HG02938 (cell line): ENCODE results near the gene CCM2L.

ENCODE experiments used
- ATAC-seq: cut with Tn5 transposase; IDR thresholded peaks from one replicate; pipeline ENCODE4 v1.9.1; 2021; ENCODE audit warnings: mild to moderate bottlenecking, moderate library complexity; ENCODE audit not compliant: unreplicated experiment

The CCM2L gene

DNA sequence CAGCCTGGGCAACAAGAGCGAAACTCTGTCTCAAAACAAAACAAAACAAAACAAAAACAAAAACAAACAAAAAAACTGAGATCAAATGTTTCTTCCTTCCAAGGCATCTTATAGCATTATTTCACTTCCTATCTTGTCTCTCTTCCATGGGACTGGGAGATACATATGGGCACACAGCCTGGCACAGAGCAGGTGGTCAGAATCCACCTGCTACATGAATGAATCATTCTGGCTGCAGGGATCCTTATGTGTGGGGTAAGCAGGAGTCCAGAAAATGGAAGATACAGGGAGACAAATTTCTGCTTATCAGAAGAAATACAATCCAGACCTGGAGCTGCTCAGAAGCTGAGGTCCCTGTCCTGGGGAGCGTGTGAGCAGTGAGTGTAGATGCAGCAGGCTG lies 18.2 kb upstream of the CCM2L start:
- ATAC-seq, result no peak

DNA sequence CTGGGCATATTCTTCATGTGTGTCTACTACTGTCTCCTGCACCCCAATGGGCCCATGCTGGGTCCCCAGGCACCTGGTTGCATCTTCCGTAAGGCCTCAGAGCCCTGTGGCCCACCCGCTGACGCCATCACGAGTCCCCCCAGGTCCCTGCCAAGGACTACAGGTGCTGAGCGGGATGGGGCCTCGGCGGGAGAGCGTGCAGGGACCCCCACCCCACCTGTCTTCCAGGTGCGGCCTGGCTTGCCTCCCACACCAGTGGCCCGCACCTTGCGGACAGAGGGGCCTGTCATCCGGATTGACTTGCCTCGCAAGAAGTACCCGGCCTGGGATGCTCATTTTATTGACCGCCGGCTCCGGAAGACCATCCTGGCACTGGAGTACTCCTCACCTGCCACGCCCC lies 13.2 kb upstream of the CCM2L start:
- ATAC-seq, result no peak

DNA sequence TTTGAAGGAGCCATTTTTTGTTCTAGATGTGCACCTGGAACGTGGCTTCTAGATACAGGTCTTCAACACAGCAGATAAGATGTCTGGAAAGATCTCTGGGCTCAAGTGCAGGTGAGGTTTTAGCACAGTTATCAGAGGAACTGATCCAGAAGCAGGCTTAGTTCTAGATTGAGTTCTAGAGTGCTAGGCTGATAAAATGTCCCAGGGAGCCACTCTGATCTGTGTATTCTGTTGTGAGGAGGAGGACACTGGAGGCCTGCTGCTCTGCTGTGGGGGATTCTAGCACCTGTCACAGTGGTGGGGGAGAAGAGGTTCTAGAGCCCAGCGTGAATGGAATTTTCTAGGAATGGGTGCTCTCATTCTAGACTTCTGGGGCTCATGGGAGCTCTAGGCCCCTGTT lies 12.0 kb upstream of the CCM2L start:
- no peak for ATAC-seq

DNA sequence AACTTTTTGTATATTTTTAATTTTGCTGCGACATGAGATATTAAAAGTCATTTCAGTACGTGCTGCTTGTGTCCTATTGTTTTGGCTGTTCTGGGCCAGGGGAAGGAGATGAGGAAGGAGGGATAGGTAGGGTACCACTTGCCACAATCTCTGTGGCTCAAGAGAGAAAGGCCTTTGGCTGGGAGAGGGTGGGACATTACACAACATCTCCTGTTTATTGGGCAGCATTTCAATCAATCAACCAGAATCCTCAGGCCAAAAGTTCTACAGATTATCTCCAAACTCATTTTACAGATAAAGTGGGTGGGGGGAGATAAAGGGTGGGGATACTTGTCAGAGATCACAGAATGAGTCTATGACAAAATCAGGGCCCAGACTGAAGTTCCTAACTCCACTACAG lies 6.9 kb upstream of the CCM2L start:
- no peak for ATAC-seq

DNA sequence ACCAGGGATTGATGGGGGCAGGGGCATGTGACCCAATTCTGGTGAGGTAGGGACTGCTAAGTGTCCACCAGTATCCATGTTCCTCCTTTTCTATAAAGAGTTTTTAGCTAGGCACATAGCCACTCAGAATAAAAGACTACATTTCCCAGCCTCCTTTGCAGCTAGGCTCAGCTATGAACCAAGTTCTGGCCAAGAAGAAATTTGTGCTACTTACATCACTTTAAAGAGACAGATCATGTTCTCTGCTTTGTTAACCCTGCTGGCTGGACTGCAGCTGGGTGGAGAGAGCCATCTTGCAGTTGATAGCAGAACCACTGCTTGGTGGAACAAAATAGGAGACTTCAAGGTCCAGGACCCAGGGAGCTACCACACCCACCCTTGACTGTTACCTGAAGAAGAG lies 5.3 kb upstream of the CCM2L start:
- ATAC-seq, result no peak

DNA sequence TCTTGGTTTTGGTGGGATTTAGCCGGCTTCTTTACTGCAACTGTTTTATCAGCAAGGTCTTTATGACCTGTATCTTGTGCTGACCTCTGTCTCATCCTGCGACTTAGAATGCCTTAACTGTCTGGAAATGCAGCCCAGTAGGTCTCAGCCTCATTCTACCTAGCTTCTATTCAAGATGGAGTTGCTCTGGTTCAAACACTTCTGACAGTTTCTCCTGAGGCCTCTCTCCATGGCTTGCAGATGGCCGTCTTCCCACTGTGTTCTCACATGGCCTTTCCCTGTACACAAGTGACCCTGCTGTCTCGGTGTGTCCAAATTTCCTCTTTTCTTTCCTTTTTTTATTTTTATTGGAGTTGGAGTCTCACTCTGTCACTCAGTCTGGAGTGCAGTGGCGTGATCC lies 4.2 kb upstream of the CCM2L start:
- ATAC-seq, result no peak

DNA sequence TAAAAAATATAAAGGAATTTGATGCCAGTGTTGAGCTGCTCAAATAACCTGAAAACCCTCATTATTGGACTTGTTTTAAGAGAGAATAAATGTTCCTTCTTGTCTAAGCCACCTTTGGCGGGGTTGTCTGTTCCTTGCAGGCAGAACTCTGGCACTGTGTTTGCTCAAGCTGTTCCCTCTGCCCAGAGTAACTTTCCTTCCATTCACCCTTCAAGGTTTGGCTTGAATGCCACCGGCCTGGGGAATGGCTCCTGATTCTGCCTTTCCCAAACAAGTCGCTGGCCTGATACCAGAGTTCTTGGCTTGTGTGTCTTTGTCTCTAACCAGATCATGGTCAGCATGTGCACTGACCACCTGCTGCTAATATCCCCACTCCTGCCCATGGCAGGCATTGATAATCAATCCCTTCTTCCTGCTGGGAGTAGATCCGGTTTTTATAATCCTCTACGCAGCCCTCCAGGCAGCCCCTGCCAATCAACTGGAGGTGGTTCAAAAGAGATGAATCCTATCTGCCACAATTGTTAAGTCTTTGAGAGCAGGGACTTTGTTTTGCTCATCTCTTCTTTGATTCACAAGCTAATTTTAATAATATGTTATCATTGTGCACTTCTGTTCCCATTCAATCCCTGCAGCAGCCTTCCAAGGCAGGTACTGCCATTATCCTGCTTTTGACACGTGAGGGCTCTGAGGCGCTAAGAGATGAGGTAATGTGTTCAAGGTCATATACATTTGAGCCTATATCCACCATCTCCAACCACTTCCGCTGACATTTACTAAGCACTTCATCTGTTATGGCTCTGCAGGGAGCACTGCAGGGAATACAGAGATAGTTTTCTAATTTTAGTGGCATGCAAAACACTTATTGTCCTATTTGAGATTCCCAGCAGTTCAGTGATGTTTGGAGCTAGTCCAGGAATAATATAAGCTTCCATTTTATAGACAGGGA lies 3.1 kb upstream of the CCM2L start:
- ATAC-seq, result no peak

DNA sequence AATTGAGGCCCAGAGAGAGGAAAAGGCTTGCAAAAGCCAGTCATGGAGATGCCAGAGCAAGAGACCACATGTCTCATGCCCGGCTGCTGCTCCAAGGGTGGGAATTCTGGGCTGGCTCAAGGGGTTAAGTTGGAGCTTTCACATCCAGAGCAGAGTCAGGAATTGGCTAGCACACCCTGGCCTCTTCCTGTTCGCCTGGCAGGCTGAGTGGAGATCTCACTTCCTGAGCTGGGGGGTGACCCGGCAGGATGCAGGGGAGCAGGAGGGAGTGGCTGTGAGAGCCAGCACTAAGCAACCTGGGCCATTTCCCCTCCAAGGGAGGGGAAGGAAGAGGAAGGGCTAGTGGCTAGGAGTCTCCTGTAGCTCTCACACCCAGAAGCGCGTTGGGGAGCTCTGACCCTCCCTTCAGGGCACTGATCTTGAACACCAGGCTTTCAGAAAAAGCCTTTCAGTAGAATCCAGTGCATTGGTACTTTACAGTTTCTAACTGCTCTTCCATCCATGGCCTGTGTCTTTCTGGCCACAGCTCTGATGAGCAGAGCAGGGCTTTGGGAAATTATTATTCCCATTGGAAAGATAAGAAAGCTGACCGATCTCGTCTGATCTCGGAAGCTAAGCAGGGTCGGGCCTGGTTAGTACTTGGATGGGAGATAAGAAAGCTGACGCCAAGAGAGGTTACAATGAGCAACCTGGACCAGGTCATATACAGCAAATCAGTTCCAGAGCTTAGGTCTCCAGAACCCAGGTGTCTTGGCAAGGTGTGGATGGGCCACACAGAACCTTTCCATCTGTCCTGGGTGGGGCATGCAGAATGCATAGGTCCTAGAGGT lies 2.2 kb upstream of the CCM2L start:
- no peak for ATAC-seq

DNA sequence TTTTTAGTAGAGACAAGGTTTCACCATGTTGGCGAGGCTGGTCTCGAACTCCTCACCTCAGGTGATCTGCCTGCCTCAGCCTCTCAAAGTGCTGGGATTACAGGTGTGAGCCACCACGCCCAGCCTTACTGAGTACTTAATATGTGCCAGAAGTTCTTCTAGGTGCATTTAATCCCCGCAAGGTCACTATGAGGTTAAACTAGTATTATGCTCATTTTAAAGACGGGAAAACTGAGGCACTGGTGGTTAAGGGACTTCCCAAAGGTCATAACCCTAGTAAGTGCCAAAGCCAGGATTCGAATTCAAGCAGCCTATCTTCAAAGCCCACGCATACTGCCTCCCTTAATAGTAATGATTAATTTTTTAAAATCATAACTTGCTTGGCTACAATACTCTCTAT lies 674 bp upstream of the CCM2L start:
- ATAC-seq, result no peak

DNA sequence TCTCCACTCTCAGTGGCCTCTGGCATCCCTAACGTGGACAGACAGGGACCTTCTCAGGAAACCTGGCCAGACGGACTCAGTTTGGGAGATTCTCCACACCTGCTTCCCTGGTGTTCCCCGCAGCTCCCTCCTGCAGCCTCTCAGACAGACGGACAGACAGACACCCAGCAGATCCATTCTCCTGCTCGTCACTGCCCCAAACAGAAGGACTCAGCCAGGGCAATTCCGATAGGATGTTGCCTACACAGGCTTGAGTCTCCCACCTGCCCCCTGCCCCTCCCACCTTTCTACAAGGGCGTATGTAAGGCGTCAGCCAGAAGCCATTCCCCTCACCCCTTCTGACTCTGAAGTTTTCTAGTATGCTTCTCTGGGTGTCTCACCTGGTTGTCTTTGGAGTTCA lies 428 bp downstream of the CCM2L start:
- no peak for ATAC-seq

DNA sequence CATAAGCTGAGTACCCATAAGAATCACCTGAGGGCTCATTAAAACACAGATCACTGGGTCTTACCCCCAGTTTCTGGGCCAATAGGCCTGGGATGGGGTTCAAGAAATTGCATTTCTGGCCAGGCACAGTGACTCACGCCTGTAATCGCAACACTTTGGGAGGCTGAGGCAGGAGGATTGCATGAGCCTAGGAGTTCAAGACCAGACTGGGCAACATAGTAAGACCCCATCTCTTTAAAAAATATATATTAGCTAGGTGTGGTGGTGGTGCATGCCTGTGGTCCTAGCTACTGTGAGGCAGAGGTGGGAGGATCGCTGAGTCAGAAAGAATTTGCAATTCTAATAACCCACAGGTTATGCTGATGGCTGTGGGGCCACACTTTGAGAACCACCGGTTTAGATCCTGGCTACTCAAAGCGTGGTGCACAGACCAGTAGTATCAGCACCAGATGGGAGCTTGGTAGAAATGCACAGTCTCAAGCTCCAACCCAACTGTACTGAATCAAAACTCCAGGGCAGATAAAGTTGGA lies 2.0 kb downstream of the CCM2L start:
- no peak for ATAC-seq

DNA sequence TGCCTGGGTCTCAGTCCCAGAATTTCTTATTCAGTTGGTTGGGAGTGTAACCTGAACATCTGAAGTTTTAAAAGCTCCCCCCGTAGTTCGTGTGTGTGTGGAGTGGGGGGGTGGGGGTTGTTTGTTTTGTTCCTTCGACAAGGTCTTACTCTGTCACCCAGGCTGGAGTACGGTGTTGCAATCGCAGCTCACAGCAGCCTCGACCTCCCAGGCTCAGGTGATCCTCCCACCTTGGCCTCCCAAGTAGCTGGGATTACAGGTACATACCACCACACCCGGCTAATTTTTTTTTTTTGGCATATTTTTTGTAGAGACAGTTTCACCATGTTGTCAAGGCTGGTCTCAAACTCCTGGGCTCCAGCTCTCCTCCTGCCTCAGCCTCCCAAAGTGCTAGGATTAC lies 3.1 kb downstream of the CCM2L start:
- ATAC-seq, result no peak

DNA sequence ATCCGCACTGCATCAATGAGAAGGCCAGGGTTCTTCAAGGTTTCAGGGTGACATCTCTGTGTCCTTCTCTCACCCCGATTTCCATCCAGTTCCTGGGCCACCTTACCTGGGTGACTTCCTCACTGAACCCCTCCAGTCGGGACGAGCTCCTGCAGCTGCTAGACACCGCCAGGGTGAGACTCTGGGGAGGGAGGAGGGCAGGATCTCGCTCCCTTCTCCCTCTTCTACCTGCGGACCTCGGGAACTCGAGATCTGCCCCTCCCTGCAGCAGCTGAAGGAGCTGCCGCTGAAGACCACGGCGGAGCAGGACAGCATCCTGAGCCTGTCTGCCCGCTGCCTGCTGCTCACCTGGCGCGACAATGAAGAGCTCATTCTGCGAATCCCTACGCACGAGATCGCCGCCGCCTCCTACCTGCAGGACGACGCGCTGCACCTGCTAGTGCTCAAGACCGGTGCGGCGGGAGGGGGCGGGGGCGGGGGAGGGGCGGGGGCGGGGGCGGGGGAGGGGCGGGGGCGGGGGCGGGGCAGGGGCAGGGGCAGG lies 7.5 kb downstream of the CCM2L start:
- no peak for ATAC-seq

DNA sequence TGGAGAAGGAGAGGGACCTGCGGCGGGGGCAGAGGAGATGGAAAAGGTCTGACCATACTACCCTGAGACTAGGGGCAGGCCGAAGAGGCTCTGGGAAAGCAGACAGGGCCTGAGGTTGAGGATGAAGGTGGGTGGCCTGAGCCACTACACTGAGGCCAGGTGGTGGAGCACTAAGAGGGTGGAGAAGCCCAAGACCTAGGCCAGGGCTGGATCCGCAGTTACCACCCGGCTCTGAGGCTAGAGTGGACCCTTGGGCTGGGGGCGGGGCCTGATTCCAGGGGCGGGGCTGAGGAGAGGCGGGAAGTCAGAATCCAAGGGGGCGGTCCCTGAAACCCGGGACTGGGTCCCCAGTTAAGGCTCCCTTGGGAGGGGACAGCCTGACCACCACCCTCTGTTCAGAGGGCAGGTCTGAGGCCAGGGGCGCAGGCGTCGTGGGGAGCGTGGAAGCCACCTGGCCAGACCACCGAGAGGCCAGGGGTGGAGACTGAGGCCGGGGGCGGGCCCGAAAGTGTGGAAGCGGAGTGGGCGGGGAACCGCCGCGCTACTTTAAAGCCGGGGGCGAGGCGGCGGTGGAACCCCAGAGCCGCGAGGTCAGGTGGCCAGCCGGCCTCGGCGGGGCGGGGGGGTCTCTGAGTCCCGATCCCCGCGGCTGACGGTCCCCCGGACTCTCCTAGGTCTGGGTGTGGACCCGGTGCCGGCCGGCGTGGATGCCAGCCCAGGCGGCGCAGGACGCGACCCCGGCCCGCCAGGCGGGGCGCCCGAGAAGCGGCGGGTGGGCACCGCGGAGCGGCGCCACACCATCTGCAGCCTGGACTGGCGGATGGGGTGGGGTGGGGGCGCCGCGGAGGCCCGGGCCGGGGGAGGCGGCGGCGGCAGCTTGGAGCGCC lies 8.3 kb downstream of the CCM2L start:
- ATAC-seq, result no peak

DNA sequence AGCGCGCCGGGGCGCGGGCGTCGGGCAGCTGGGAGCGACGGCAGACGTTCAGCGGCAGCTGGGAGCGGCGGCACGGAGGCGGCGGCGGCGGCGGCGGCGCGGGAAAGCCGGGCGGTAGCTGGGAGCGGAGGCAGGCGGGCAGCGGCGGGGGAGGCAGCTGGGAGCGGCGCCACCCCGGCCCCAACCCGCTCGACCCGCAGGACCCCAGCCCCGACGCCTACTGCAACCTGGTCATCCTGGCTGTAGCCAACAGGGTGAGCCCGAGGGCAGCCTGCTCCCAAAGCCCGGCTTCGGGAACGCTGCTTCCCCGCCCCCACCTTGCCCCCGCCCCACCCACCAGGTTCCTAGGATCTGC lies 8.9 kb downstream of the CCM2L start:
- ATAC-seq, result no peak

DNA sequence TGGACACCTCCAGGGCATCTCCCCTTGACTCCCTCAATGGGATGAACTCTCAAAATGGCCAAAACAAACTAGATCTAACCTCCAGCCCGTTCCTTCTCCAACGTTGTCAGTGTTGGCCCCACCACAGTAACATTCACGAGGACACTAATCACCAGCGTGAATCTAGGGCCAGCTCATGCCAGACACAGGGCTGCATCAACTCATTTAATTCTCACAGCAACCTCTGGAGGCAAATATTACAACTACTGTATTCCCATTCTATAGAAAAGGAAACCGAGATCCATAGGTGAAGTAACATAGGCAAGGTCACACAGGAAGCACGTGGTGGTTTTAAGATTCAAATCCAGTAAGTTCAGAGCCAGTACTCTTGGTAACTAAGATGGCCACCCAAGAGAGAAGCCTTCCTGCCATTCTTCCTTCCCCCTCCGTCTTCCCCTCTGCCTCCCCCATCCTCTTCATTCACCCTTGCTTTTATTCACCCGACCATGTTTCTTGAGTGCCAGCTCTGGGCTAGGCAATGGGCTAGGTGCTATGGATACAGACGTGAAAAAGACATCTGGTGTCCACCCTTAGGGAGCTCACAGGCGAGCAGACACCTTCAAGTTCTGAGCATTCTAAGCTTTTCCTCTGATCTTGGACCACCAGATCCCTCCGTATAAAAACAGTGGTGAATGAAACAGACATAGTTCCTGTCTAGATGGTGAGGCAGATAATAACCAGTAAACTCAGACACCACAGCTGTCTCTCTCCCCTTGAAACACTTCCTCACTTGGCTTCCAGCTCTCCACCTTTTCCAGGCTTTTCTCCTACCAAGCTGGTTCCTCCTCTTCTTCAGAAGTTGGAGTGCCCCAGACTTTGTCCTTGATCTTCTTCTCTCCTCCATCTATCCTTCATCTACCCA lies 9.6 kb downstream of the CCM2L start:
- ATAC-seq, result no peak

DNA sequence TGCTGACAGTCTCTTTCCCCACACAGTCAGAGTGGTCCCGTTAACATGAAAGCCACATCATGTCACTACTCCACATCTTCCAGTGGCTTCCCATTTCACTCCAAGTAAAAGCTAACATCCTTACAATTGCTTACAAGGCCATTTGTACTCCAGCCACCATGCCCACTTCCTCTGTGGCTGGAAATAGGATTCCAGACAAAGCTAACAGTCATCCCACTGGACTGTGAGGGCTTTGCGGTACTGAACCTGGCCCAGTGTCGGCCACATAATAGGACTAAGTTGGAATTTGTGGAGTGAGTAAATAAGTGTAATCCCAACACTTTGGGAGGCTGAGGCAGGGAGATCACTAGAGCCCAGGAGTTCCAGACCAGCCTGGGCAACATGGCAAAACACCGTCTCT lies 10.9 kb downstream of the CCM2L start:
- no peak for ATAC-seq

DNA sequence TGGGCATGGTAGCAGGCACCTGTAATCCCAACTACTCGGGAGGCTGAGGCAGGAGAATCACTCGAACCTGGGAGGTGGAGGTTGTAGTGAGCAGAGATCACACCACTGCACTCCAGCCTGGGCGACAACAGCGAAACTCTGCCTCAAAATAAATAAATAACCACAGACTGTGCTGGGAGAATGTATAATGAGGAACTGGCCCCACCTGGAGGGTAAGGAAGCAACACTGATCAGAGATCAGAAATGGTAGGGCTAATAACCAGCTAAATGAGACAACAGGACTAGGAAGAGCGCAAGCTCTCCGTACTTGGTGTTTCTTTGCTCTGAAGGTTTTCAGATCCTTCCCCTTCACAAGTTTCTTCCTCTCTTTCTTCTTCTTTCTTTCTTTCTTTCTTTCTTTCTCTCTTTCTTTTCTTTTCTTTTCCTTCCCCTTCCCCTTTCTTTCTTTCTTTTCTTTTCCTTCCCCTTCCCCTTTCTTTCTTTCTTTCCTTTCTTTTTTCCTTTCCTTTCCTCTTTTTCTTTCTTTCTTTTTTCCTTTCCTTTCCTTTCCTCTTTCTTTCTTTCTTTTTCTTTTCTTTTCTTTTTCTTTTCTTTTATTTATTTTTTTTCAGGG lies 14.6 kb downstream of the CCM2L start:
- no peak for ATAC-seq

DNA sequence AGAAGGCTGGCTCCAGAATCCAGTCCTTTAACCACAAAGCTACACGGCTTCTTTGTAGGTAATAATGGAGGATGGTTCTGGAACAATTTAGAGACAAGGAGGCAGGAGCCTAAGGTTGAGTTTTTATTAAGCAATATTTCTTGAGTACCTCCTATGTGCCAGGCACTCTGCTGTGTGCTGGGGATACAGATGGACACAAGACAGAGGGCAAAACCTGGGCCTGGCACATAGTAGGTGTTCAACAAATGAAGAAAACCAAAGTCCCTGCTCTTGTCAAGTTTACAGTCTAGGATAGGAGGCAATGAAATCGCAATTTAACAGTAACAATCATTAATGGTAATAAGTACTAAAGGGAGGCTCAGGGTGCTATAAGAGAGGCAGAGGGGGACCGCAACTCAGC lies 17.4 kb downstream of the CCM2L start:
- no peak for ATAC-seq
